Subcutaneous adipose tissue (tissue), 4 donors: Measurements from ENCODE around the gene CORO7. TPM values are rescaled to one million over a fixed set of nuclear protein-coding genes. Genes with fewer than 3 reads are reported as not detected.

Source experiments
- total RNA-seq, 4 donors: library from RNA; depleted of rRNA; stranded (reverse); fragments of >200 nt; gene quantifications; one replicate each; pipeline ENCODE4 v1.1.0, GENCODE V29; 2016
- TF ChIP-seq, protein P1 (sequence below): fragments of 450-650 bp; IDR thresholded peaks from one replicate; pipeline ENCODE4 v1.5.1; 2016; ENCODE audit warnings: low read depth, mild to moderate bottlenecking, control low read depth, antibody characterized with exemption, moderate library complexity

CORO7 gene
- total RNA-seq, 4 donors from 2014 or later, result 15.5 to 40.9 (median 24.7) TPM

DNA sequence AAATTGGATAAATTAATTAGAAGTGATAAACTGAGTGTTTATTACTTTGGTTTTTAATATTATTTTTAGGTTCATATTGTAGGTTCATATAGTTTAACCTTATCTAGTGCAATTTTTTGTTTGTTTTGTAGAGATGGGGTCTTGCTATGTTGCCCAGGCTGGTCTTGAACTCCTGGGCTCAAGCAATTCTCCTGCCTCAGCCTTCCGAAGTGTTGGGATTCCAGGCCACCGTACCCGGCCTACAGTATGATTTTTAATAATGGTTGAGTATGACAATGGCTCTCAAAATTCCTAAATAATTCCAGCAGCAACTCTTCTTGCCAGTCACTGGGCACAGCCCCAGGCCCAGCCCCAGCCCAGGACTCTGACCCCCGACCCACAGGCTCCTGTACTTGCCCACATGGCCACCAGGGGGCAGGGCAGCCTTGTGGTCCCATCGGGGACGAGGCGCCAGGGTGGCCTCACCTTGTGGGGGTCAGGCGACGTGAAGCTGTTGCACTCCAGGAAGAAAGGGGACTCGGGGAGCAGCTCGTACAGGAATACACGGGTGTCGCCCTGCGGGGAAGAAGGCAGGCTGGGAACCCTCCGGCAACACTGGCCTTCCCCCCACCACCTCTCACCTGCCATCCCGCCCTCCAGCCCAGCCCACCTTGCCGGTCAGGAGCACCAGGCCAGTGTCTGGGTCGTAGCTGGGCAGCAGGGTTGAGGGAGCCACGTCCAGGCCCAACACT is 57.4 kb downstream of the CORO7 start:
- TF ChIP-seq, protein P1, sequence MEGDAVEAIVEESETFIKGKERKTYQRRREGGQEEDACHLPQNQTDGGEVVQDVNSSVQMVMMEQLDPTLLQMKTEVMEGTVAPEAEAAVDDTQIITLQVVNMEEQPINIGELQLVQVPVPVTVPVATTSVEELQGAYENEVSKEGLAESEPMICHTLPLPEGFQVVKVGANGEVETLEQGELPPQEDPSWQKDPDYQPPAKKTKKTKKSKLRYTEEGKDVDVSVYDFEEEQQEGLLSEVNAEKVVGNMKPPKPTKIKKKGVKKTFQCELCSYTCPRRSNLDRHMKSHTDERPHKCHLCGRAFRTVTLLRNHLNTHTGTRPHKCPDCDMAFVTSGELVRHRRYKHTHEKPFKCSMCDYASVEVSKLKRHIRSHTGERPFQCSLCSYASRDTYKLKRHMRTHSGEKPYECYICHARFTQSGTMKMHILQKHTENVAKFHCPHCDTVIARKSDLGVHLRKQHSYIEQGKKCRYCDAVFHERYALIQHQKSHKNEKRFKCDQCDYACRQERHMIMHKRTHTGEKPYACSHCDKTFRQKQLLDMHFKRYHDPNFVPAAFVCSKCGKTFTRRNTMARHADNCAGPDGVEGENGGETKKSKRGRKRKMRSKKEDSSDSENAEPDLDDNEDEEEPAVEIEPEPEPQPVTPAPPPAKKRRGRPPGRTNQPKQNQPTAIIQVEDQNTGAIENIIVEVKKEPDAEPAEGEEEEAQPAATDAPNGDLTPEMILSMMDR, result no peak

GRCh38 chr16:4358236-4358635 is 58.2 kb downstream of the CORO7 start:
- TF ChIP-seq, protein P1, result no peak

GRCh38 chr16:4356820-4357219 is 59.6 kb downstream of the CORO7 start:
- TF ChIP-seq, protein P1, result no peak

DNA sequence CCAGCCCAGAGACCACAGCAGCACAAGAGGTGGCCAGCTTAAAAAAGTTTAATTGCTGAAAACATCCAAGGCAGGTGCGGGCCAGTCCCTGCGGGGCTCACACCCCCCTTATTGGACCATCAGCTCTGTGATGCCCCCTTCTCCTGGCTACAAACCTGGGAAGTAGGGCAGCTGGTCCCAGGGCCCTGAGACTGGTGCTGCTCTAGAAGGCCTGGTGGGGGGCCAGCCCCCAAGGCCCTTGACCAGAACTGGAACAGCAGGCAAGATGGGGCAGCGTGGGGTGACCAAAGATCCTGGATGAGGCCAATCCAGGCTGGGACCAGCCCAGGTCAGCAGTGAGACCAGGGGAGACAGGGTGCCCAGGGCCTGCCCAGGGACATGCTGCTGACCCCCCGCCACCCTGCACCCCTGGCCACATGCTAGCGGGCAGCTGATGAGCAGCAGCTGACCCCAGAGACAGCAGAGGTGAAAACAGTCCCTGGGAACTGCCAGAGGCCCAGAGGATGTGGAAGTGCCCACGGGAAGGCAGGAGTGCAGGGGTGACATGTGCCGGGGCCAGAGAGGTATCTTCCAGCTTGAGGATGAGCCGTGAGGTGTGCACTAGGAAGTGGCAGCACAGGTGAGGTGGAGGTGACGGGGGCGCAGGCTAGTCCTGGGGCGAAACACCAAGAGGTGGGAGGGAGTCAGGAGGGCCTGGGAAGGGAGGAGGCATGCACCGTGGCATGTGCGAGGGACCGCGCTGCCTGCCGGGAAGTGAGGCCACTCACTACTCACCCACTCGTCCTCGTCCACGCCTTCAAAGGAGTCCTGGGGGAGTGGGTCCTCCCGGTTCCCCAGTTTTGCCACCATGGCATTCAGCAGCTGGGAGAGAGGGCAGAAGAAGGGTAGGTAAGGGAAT is 61.6 kb downstream of the CORO7 start:
- TF ChIP-seq, protein P1, result no peak

GRCh38 chr16:4353675-4354074 is 62.7 kb downstream of the CORO7 start:
- TF ChIP-seq, protein P1, result no peak

DNA sequence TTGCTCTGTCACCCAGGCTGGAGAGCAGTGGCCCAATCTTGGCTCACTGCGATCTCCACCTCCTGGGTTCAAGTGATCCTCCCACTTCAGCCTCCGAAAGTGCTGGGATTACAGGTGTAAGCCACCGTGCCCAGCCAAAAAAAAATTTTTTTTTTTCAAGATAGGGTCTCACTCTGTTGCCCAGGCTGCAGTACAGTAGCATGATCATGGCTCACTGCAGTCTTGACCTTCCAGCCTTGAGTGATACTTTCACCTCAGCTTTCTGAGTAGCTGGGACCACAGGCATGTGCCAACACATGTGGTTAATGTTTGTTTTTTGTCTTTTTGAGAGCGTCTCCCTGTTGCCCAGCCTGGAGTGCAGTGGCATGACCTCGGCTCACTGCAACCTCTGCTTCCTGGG is 63.6 kb downstream of the CORO7 start:
- TF ChIP-seq, protein P1, result no peak

GRCh38 chr16:4351880-4352279 is 64.5 kb downstream of the CORO7 start:
- TF ChIP-seq, protein P1, result no peak
